Activated naive CD4-positive, alpha-beta T cell treated with Interleukin-2 at 50 U/mL for 16 hours (primary cell): ENCODE measurements around the gene KIAA1671.

ENCODE experiments used
- DNase-seq: peaks from one replicate; pipeline ENCODE4 v3.0.0-alpha.2; 2020

Gene KIAA1671

GRCh38 chr22:25048659-25049647 lies 96.4 kb downstream of the KIAA1671 start:
- peak; percentile 70 for DNase-seq

- DNase-seq, result no peak
Measured at GRCh38 chr22:25049770-25050169, 97.3 kb downstream of the KIAA1671 start.

GRCh38 chr22:25050566-25050965 lies 98.0 kb downstream of the KIAA1671 start:
- no peak for DNase-seq

DNA sequence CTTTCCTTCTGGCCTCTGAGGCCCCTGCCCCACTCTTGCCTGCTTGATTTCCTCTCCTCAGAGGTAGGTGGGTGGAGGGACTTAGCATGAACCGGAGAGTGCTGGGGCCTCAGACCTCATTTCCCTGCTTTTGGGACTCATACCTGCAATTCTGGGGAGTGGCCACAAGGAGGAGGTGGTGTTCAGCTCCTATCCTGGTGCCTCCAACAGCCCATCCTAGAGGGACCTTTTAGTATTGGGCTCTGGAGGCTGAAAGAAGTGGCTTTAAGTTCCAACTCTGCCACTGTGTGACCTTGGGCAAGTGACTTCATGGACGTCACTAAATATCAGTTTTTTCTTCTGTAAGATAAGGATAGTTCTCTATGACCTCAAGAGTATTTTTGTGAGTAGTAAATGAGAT lies 98.6 kb downstream of the KIAA1671 start:
- DNase-seq, result no peak

DNA sequence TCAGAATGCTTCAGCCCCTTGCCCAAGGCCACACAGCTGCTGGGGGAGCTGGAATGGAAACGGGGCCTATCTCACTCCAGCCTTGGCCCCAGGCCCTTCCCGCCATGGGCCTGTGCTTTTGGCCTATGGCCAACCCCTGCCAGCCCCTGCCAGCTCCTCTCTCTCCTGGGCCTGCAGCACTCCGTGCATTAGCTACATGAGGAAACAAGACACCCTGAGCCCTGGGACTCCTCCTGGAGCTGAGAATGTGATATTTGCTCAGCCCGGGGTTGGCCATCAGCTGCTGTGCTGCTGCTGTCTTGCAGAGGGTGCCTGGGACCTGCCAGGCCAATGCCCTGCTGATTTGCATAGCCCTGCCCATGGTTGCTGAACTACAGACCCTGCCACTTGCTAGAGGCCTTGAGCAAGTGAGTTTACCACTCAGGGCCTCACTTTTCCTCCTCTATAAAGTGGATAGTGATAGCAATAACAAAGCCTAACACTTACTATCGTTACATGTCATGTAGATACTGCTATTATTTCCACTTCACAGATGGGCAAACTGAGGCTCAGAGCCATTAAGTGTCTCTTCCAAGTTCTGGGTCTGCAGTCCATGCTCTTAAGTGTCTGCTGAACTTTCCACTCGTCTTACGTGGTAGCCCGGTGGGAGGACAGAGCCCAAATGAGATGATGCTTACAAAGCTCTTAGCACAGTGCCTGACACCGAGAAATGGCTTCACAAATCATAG lies 99.6 kb downstream of the KIAA1671 start:
- no peak for DNase-seq

GRCh38 chr22:25053153-25053805 lies 100.8 kb downstream of the KIAA1671 start:
- DNase-seq, result no peak

GRCh38 chr22:25054943-25055511 lies 102.5 kb downstream of the KIAA1671 start:
- peak; percentile 67 for DNase-seq

- peak; percentile 80 for DNase-seq
Measured at GRCh38 chr22:25057013-25057881, 104.7 kb downstream of the KIAA1671 start.

DNA sequence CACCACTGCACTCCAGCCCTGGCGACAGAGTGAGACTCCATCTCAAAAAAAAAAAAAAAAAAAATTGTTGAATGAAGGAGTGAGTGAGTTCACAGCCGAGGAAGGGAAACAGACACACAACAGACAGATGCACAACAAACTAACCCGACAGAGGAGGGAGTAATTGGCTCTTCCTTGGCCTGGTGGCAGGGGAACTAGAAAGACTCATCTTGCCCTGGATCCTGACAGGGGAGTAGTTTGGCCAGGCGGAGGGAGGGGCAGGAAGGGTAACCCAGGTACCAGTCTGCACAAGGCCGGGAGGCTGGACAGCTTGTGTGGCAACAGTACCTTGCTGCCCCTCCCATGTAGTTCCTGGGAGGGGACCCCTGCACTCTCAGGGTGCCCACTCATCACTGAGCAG lies 106.9 kb downstream of the KIAA1671 start:
- DNase-seq, result no peak

GRCh38 chr22:25060522-25061071 lies 108.1 kb downstream of the KIAA1671 start:
- peak; percentile 53 for DNase-seq

- no peak for DNase-seq
Measured at GRCh38 chr22:25061134-25061533, 108.6 kb downstream of the KIAA1671 start.

- DNase-seq, result no peak
Measured at GRCh38 chr22:25061605-25062376, 109.3 kb downstream of the KIAA1671 start.

DNA sequence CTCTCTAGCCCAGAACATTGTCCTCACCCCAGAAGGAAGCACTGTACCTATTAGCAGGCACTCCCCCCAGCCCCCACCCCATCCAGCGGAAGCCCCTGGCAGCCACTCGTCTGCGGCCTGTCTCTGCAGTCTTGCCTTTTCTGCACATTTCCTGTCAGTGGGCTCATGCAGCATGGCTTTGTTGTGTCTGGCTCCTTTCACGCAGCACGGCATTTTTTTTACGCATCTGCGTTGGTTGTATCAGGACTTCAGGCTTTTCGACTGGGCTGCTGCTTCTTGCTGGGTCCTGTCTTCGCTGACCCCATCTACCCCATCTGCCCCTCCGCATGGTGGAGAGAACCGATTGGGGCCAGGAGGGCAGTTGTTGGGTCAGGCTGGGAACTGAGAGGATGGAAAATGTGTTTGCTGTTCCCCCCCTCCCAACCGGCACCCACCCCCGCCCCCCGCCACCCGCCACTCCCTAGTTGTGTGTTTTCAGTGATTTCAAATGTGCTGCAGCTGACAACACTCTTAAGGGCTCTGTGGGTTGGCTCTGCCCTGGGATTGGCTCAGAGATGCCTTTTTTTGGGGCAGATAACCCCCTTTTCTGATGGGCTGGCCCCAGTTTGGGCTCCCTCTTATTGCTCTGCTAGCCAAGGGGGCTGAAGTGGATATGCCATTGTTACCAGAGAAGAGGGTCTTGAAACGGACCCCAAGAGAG lies 110.0 kb downstream of the KIAA1671 start:
- peak; percentile 56 for DNase-seq

GRCh38 chr22:25064894-25065560 lies 112.5 kb downstream of the KIAA1671 start:
- no peak for DNase-seq

- no peak for DNase-seq
Measured at GRCh38 chr22:25066861-25067435, 114.4 kb downstream of the KIAA1671 start.

GRCh38 chr22:25067851-25068421 lies 115.4 kb downstream of the KIAA1671 start:
- DNase-seq, result peak; percentile 76

GRCh38 chr22:25068707-25069106 lies 116.2 kb downstream of the KIAA1671 start:
- DNase-seq, result peak; percentile 35

DNA sequence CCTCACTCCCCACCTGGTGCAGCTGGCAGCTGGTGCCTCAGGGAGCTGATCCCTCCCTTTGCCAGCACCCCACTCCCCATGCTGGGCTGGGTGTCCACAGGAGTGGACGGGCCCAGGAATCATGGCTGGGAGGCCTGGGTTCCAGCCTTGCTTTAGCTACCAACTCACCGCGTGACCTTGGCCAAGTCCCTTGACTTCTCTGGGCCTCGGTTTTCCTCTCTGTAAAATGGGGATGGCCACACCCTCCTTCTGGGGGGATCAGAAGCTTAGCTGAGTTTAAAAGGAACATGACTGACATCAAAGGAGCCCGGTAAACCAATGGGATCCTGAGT lies 116.9 kb downstream of the KIAA1671 start:
- DNase-seq, result no peak
